Ishikawa (cell line): ENCODE results near the gene BABAM2.

Source experiments
- CEBPB ChIP-seq: IDR thresholded peaks from 2 replicates; pipeline ENCODE4 v1.6.1; 2012
- CREB1 ChIP-seq: IDR thresholded peaks from 2 replicates; pipeline ENCODE4 v1.6.1; 2012; ENCODE audit warnings: low read depth
- EGR1 ChIP-seq: IDR thresholded peaks from 2 replicates; pipeline ENCODE4 v1.6.1; 2012
- EP300 ChIP-seq: IDR thresholded peaks from 2 replicates; pipeline ENCODE4 v1.6.1; 2012; ENCODE audit warnings: borderline replicate concordance
- FOXM1 ChIP-seq: IDR thresholded peaks from 2 replicates; pipeline ENCODE4 v1.6.1; 2012; ENCODE audit warnings: low read depth, borderline replicate concordance
- NFIC ChIP-seq: IDR thresholded peaks from 2 replicates; pipeline ENCODE4 v1.6.1; 2012
- RAD21 ChIP-seq: IDR thresholded peaks from 2 replicates; pipeline ENCODE4 v1.6.1; 2012; ENCODE audit warnings: low read depth
- TAF1 ChIP-seq: IDR thresholded peaks from 2 replicates; pipeline ENCODE4 v1.6.1; 2012; ENCODE audit warnings: low read depth, mild to moderate bottlenecking
- TCF12 ChIP-seq: IDR thresholded peaks from 2 replicates; pipeline ENCODE4 v1.6.1; 2012; ENCODE audit warnings: low read depth
- TEAD4 ChIP-seq: IDR thresholded peaks from 2 replicates; pipeline ENCODE4 v1.6.1; 2012
- YY1 ChIP-seq: IDR thresholded peaks from 2 replicates; pipeline ENCODE4 v1.6.1; 2012; ENCODE audit warnings: low read depth
- ZBTB7A ChIP-seq: IDR thresholded peaks from 2 replicates; pipeline ENCODE4 v1.6.1; 2012; ENCODE audit warnings: low read depth
- TF ChIP-seq, protein P1 (sequence below): IDR thresholded peaks from 2 replicates; pipeline ENCODE4 v1.6.1; 2012
- TF ChIP-seq, protein P2 (sequence below): IDR thresholded peaks from 2 replicates; pipeline ENCODE4 v1.6.1; 2012
- TF ChIP-seq, protein P3 (sequence below): IDR thresholded peaks from 2 replicates; pipeline ENCODE4 v1.6.1; 2012; ENCODE audit warnings: low read depth, mild to moderate bottlenecking

BABAM2 gene

GRCh38 chr2:28088970-28089369, 198.4 kb downstream of the BABAM2 start:
- TF ChIP-seq TAF1 (no peak), YY1 (no peak), RAD21 (no peak), NFIC (no peak), CREB1 (no peak), ZBTB7A (no peak), FOXM1 (no peak), TCF12 (no peak)
- TF ChIP-seq, protein P1, sequence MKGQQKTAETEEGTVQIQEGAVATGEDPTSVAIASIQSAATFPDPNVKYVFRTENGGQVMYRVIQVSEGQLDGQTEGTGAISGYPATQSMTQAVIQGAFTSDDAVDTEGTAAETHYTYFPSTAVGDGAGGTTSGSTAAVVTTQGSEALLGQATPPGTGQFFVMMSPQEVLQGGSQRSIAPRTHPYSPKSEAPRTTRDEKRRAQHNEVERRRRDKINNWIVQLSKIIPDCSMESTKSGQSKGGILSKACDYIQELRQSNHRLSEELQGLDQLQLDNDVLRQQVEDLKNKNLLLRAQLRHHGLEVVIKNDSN = no peak
- TF ChIP-seq, protein P2, sequence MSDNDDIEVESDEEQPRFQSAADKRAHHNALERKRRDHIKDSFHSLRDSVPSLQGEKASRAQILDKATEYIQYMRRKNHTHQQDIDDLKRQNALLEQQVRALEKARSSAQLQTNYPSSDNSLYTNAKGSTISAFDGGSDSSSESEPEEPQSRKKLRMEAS = no peak

GRCh38 chr2:28089486-28089885, 199.0 kb downstream of the BABAM2 start:
- TF ChIP-seq, protein P3, sequence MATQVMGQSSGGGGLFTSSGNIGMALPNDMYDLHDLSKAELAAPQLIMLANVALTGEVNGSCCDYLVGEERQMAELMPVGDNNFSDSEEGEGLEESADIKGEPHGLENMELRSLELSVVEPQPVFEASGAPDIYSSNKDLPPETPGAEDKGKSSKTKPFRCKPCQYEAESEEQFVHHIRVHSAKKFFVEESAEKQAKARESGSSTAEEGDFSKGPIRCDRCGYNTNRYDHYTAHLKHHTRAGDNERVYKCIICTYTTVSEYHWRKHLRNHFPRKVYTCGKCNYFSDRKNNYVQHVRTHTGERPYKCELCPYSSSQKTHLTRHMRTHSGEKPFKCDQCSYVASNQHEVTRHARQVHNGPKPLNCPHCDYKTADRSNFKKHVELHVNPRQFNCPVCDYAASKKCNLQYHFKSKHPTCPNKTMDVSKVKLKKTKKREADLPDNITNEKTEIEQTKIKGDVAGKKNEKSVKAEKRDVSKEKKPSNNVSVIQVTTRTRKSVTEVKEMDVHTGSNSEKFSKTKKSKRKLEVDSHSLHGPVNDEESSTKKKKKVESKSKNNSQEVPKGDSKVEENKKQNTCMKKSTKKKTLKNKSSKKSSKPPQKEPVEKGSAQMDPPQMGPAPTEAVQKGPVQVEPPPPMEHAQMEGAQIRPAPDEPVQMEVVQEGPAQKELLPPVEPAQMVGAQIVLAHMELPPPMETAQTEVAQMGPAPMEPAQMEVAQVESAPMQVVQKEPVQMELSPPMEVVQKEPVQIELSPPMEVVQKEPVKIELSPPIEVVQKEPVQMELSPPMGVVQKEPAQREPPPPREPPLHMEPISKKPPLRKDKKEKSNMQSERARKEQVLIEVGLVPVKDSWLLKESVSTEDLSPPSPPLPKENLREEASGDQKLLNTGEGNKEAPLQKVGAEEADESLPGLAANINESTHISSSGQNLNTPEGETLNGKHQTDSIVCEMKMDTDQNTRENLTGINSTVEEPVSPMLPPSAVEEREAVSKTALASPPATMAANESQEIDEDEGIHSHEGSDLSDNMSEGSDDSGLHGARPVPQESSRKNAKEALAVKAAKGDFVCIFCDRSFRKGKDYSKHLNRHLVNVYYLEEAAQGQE = no peak
- TF ChIP-seq, protein P2 = no peak
- no peak for TF ChIP-seq TCF12
- no peak for TF ChIP-seq CREB1
- TF ChIP-seq FOXM1 = no peak
- TF ChIP-seq ZBTB7A = no peak
- TF ChIP-seq TAF1 = no peak
- no peak for TF ChIP-seq NFIC
- TF ChIP-seq YY1 = no peak
- TF ChIP-seq, protein P1 = no peak
- TF ChIP-seq CEBPB = no peak
- TF ChIP-seq EP300 = no peak

DNA sequence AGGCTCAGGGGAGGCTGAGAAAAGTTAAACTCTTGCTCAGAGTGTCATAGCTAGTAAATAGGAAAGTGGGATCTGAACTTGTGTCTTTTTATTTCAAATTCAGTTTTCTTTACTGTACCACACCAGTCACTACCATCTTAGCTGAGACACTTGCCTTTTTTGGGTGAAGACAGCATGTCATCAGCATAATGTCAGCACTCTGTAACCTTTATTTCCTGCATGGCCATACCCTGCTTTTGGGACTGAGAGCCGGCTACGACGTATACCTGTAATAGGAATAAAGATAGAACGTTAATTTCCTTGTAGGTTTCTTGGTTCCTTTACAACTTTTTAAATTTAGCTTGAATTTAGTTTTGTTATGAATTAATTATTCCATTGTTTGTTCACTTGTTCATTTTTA, 202.8 kb downstream of the BABAM2 start:
- TF ChIP-seq ZBTB7A = no peak
- TF ChIP-seq, protein P3 = no peak
- TF ChIP-seq EP300 = no peak
- TF ChIP-seq TEAD4 = no peak
- TF ChIP-seq EGR1 = no peak
- no peak for TF ChIP-seq NFIC
- no peak for TF ChIP-seq RAD21
- TF ChIP-seq, protein P2 = no peak
- no peak for TF ChIP-seq CEBPB
- TF ChIP-seq TCF12 = no peak
- TF ChIP-seq FOXM1 = no peak
- no peak for TF ChIP-seq CREB1
- TF ChIP-seq, protein P1 = no peak
- no peak for TF ChIP-seq YY1

DNA sequence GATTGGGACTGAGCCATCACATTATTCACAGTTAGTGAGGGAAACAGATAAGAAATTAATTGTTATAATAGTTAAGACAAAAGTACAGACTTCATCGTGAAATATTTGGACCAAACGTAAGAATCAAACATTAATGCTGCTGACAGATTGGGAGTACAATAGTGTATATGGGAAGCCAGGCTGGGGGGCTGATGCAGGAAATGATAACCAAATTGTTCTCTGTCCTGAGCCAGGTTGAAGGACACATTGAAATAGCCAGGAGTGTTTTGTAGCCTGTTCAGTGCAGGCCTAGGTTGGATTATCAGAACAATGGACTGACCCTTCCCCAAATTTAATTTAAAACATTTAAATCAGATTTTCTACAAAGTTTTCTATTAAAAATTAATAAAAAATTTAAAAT, 203.2 kb downstream of the BABAM2 start:
- TF ChIP-seq FOXM1 = no peak
- no peak for TF ChIP-seq TCF12
- no peak for TF ChIP-seq EP300
- TF ChIP-seq EGR1 = no peak
- TF ChIP-seq TEAD4 = no peak
- no peak for TF ChIP-seq CREB1

DNA sequence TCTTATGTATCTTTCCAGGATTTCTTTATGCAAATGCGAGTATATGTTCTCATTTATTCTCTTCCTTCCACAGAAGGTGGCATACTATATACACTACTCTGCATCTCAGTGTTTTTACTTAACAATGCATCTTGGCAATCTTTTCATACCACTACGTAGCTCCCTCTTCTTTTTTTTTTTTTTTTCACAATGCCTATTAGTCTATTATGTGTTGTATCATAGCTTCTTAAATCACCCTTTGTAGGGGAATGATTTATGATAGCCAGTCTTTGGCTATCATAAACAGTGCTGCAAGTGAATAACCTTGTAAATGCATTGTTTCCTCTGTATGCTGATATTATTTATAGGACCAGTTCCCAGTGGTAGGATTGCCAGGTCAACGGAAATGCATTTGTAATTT, 204.2 kb downstream of the BABAM2 start:
- no peak for TF ChIP-seq TEAD4
- TF ChIP-seq CEBPB = no peak
- TF ChIP-seq EP300 = no peak
- no peak for TF ChIP-seq YY1
- TF ChIP-seq, protein P1 = no peak
- TF ChIP-seq TAF1 = no peak
- no peak for TF ChIP-seq NFIC
- TF ChIP-seq, protein P3 = no peak
- TF ChIP-seq CREB1 = no peak
- no peak for TF ChIP-seq FOXM1
- TF ChIP-seq ZBTB7A = no peak
- no peak for TF ChIP-seq TCF12
- TF ChIP-seq, protein P2 = no peak
- no peak for TF ChIP-seq EGR1
- TF ChIP-seq RAD21 = no peak
